IMR-90 (cell line): ENCODE results near the gene FRMD4B. TPM values are rescaled to one million over a fixed set of nuclear protein-coding genes. Genes with fewer than 3 reads are reported as not detected.

Source experiments
- ATAC-seq: fragments of 200-7000 bp; cut with Tn5 transposase; 2 replicates; pipeline ENCODE4 v1.9.1; 2020; ENCODE audit warnings: low read depth, mild to moderate bottlenecking, moderate library complexity
- BruUV-seq: library from RNA; stranded (reverse); fragments of 400-500 nt; replicated peaks from 2 replicates; lab custom pipeline; 2021; lab: Mats Ljungman, UMichigan
- CTCF ChIA-PET: fragments of 300-600 bp; formaldehyde crosslinking; extraction: SDS; loops from one replicate; lab custom pipeline; 2021; ENCODE audit warnings: antibody characterized with exemption; lab: Yijun Ruan, JAX
- POLR2A ChIA-PET: fragments of 300-600 bp; sonication (Branson Sonifier 250); formaldehyde crosslinking; loops from one replicate; lab custom pipeline; 2022; ENCODE audit warnings: antibody characterized with exemption; ENCODE audit not compliant: unreplicated experiment; lab: Charles Lee
- DNase-seq: peaks from one replicate; pipeline ENCODE4 v3.0.0; 2013
- H2AFZ ChIP-seq: replicated peaks from 2 replicates; pipeline ENCODE3; 2013; ENCODE audit warnings: low read length, mild to moderate bottlenecking; ENCODE audit not compliant: poor library complexity
- H2AK5ac ChIP-seq: 2 replicates; pipeline ENCODE4 v1.6.1; 2013; ENCODE audit warnings: low read depth, low read length, inconsistent platforms
- H2AK9ac ChIP-seq: replicated peaks from 2 replicates; pipeline ENCODE3; 2013; ENCODE audit warnings: mild to moderate bottlenecking, low read depth, low read length, moderate library complexity; ENCODE audit not compliant: poor library complexity
- H2BK120ac ChIP-seq: 2 replicates; pipeline ENCODE4 v1.6.1; 2013; ENCODE audit warnings: low read depth, low read length, inconsistent platforms
- H2BK15ac ChIP-seq: 3 replicates; pipeline ENCODE4 v1.6.1; 2013; ENCODE audit warnings: low read depth, low read length, inconsistent platforms
- H2BK20ac ChIP-seq: 2 replicates; pipeline ENCODE4 v1.6.1; 2013; ENCODE audit warnings: low read depth, mild to moderate bottlenecking, inconsistent platforms, low read length, moderate library complexity
- H2BK5ac ChIP-seq: 2 replicates; pipeline ENCODE4 v1.6.1; 2013; ENCODE audit warnings: mild to moderate bottlenecking, low read depth, low read length, inconsistent platforms; ENCODE audit not compliant: poor library complexity, severe bottlenecking
- H3K14ac ChIP-seq: replicated peaks from 2 replicates; pipeline ENCODE4 v1.6.1; 2013; ENCODE audit warnings: low read depth, low read length, inconsistent platforms
- H3K18ac ChIP-seq: 2 replicates; pipeline ENCODE4 v1.6.1; 2013; ENCODE audit warnings: low read depth, low read length, control low read depth
- H3K23ac ChIP-seq: 2 replicates; pipeline ENCODE4 v1.6.1; 2013; ENCODE audit warnings: low read depth, low read length, inconsistent platforms
- H3K27ac ChIP-seq: 2 replicates; pipeline ENCODE4 v1.5.1; 2013; ENCODE audit warnings: mild to moderate bottlenecking, control low read depth, low read length; ENCODE audit not compliant: insufficient read depth
- H3K27me3 ChIP-seq: 2 replicates; pipeline ENCODE4 v1.6.1; 2013; ENCODE audit warnings: low read length; ENCODE audit not compliant: control insufficient read depth, insufficient read depth
- H3K36me3 ChIP-seq: 2 replicates; pipeline ENCODE4 v1.6.1; 2013; ENCODE audit warnings: low read length, mixed read lengths; ENCODE audit not compliant: control insufficient read depth, insufficient read depth
- H3K4ac ChIP-seq: 2 replicates; pipeline ENCODE4 v1.6.1; 2013; ENCODE audit warnings: low read depth, low read length, inconsistent platforms
- H3K4me1 ChIP-seq: 2 replicates; pipeline ENCODE4 v1.6.1; 2013; ENCODE audit warnings: low read length, mixed read lengths; ENCODE audit not compliant: control insufficient read depth, insufficient read depth
- H3K4me2 ChIP-seq: 2 replicates; pipeline ENCODE4 v1.6.1; 2013; ENCODE audit warnings: low read depth, mild to moderate bottlenecking, control low read depth, low read length, moderate library complexity
- H3K4me3 ChIP-seq: 2 replicates; pipeline ENCODE4 v1.5.1; 2013; ENCODE audit warnings: low read depth, mild to moderate bottlenecking, control low read depth, low read length, moderate library complexity; ENCODE audit not compliant: insufficient read depth
- H3K56ac ChIP-seq: 2 replicates; pipeline ENCODE4 v1.6.1; 2013; ENCODE audit warnings: low read length, inconsistent platforms; ENCODE audit not compliant: insufficient read depth; ENCODE audit errors: extremely low read depth
- H3K79me1 ChIP-seq, 2 experiments: 2 replicates each; pipeline ENCODE4 v1.6.1; 2013; ENCODE audit warnings: low read length in 2 of 2, inconsistent platforms in 1 of 2, low read depth in 1 of 2
- H3K9ac ChIP-seq: 2 replicates; pipeline ENCODE4 v1.6.1; 2013; ENCODE audit warnings: low read depth, low read length, control low read depth
- H3K9me1 ChIP-seq: 2 replicates; pipeline ENCODE4 v1.6.1; 2013; ENCODE audit warnings: low read length, inconsistent platforms; ENCODE audit not compliant: insufficient read depth
- H3K9me3 ChIP-seq: 2 replicates; pipeline ENCODE4 v1.6.1; 2013; ENCODE audit warnings: low read length; ENCODE audit not compliant: control insufficient read depth, insufficient read depth
- H4K20me1 ChIP-seq: 2 replicates; pipeline ENCODE4 v1.6.1; 2013; ENCODE audit warnings: low read length, inconsistent platforms; ENCODE audit not compliant: insufficient read depth
- H4K5ac ChIP-seq: 2 replicates; pipeline ENCODE4 v1.6.1; 2013; ENCODE audit warnings: mild to moderate bottlenecking, low read depth, low read length, control low read depth
- H4K8ac ChIP-seq, 2 experiments: 2 replicates each; pipeline ENCODE4 v1.6.1; 2013; ENCODE audit warnings: low read depth in 2 of 2, low read length in 2 of 2, control low read depth in 1 of 2, inconsistent platforms in 1 of 2
- H4K91ac ChIP-seq: 2 replicates; pipeline ENCODE4 v1.6.1; 2013; ENCODE audit warnings: low read depth, low read length, inconsistent platforms; ENCODE audit not compliant: insufficient read depth
- BHLHE40 ChIP-seq: fragments of 150-350 bp; IDR thresholded peaks from 2 replicates; pipeline ENCODE4 v1.6.1; 2016; ENCODE audit warnings: mild to moderate bottlenecking, low read depth, low read length
- CEBPB ChIP-seq: IDR thresholded peaks from 2 replicates; pipeline ENCODE4 v1.6.1; 2012; ENCODE audit warnings: low read depth, low read length, improper control_type of control experiment
- CHD1 ChIP-seq: IDR thresholded peaks from 2 replicates; pipeline ENCODE4 v1.6.1; 2012; ENCODE audit warnings: low read depth, low read length, improper control_type of control experiment
- MAFK ChIP-seq: IDR thresholded peaks from 2 replicates; pipeline ENCODE4 v1.6.1; 2012; ENCODE audit warnings: low read depth, low read length, improper control_type of control experiment
- MXI1 ChIP-seq: IDR thresholded peaks from 2 replicates; pipeline ENCODE4 v1.6.1; 2012; ENCODE audit warnings: low read depth, mild to moderate bottlenecking, low read length, moderate library complexity, borderline replicate concordance
- POLR2A ChIP-seq: IDR thresholded peaks from 2 replicates; pipeline ENCODE4 v1.6.1; 2012; ENCODE audit warnings: mild to moderate bottlenecking, low read depth, low read length
- WGBS, 2 experiments: methylation state at CpG; one replicate each; pipeline versions ENCODE4 v1.1.5 to v1.1.7; 2013; ENCODE audit warnings: missing lambda C conversion rate in 2 of 2; ENCODE audit not compliant: insufficient read length in 1 of 2; ENCODE audit errors: extremely low coverage in 2 of 2; 5-methylcytosine and 5-hydroxymethylcytosine counted together
- dilution Hi-C: fragments of 300-500 bp; cut with HindIII; formaldehyde crosslinking; loops from one replicate; pipeline ENCODE4 v1.14.3; 2018; ENCODE audit warnings: low sequenced_read_pairs; ENCODE audit not compliant: unreplicated experiment
- in situ Hi-C: fragments of 300-500 bp; cut with MboI; formaldehyde crosslinking; loops from 3 replicates; pipeline ENCODE4 v1.14.3; 2019; ENCODE audit warnings: low sequenced_read_pairs, inconsistent platforms, mixed read lengths
- intact Hi-C: fragments of 100-400 bp; cut with micrococcal nuclease; formaldehyde crosslinking; loops from 2 replicates; pipeline ENCODE4 v1.10.0; 2022
- polyA plus RNA-seq, 3 experiments: library from polyadenylated mRNA; depleted of rRNA; stranded (reverse); fragments of >200 nt; gene quantifications; 2 replicates each; pipeline ENCODE4 v1.2.3, GENCODE V29; 2012; ENCODE audit warnings: low replicate concordance in 1 of 3
- total RNA-seq: library from RNA; depleted of rRNA; stranded (reverse); fragments of >200 nt; gene quantifications from 2 replicates; pipeline ENCODE4 v1.2.3, GENCODE V29; 2012
- TF ChIP-seq, protein P1 (sequence below): fragments of 150-350 bp; IDR thresholded peaks from 2 replicates; pipeline ENCODE4 v1.6.1; 2017; ENCODE audit warnings: mild to moderate bottlenecking, antibody characterized with exemption, low read length, low read depth
- TF ChIP-seq, protein P2 (sequence below): fragments of 150-350 bp; IDR thresholded peaks from 2 replicates; pipeline ENCODE4 v1.6.1; 2016; ENCODE audit warnings: low read depth, mild to moderate bottlenecking, low read length, moderate library complexity, borderline replicate concordance

FRMD4B gene
- total and polyA plus RNA-seq, 2 of the 4 experiments (the other 2 are of a cell fraction) = 0.14 to 0.36 TPM

DNA sequence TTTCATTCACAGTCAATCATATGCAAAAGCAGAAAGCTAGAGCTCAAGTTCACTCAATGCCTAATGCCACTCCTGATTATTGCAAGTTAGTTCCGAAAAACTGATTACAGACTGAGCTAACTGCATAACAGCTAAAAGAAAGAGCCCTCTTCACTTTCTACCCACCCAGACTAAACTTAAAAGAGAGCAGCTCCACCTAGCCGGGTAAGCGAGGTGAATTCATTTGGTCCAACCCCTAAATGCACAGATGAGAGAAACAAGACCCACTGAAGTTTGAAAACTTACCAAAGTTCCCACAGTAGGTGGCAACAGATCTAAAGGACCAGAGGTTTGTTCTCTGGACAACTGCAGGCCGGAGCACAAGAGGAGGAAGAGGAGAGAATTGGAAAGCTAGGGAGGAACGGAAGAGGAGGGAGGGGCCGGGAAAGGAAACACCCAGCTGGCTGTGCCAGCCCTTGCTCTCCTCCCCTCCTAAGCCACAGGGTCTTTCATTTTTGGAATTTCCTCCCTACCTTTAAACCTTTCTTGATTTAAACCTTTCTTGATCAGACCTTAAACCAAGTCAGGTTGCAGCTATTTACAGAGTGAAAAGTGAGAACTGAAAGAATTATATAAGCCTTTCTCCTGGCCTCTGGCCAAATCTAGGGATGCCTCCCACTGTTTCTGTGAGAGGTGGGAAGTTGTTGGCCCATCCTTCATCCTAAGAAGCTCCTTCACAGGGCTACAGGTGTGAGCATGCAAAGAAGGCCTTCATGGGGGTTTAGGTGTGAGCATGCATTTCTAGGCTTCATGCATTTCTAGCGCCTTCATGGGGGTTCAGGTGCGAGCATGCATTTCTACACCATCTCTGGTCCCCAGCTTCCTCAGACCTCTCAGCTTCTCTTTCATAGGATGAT, 148.8 kb downstream of the FRMD4B start (continued):
- TF ChIP-seq CEBPB = no peak

DNA sequence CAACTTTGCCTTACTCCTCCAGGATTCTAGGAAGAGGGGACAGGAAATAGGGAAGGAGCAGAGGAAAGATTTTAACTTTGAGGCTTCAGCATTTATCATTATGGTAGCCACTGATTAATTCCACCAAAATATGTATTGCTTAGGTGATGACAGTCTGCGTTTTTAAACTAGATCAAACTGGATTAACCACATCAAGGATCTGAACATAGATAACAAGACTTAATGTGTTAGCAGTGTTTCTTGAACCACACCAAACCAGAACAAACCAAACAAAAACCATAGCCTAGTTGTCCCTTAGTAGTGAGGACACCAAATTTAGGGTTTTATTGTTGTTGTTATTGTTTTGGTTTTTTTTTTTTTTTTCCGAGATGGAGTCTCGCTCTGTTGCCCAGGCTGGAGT, 150.0 kb downstream of the FRMD4B start:
- DNase-seq (no peak), ATAC-seq (no peak)
- Histone ChIP-seq H3K9ac (no peak overlapping the region), H3K14ac (no peak overlapping the region), H3K4ac (no peak overlapping the region), H2BK15ac (no peak overlapping the region), H3K27ac (no peak overlapping the region), H3K36me3 (no peaks in the 10 kb centered on the region), H3K18ac (no peak overlapping the region), H4K5ac (no peak overlapping the region), H2BK5ac (no peak overlapping the region), H3K9me1 (no peaks in the 10 kb centered on the region), H3K4me1 (no peaks in the 10 kb centered on the region), H4K8ac (no peak overlapping the region), H3K4me2 (no peak overlapping the region), H2BK20ac (no peak overlapping the region), H4K91ac (no peak overlapping the region), H3K27me3 (peaks cover 37% of the 10 kb centered on the region), H2BK120ac (no peak overlapping the region), H3K9me3 (no peaks in the 10 kb centered on the region), H3K4me3 (no peak overlapping the region), H2AK9ac (no peak overlapping the region), H3K79me1 (no peaks in the 10 kb centered on the region), H2AFZ (no peak overlapping the region), H3K56ac (no peak overlapping the region), H4K20me1 (no peaks in the 10 kb centered on the region), H3K23ac (no peak overlapping the region), H2AK5ac (no peak overlapping the region)
- in situ Hi-C loops (no loop called here), dilution Hi-C loops (no loop called here), intact Hi-C loops (no loop called here)
- no CpG with 5 or more reads among the region's 3 CpGs for WGBS, 2 experiments
- no TSS peak for BruUV-seq
- TF ChIP-seq MXI1 = no peak
- TF ChIP-seq, protein P1, sequence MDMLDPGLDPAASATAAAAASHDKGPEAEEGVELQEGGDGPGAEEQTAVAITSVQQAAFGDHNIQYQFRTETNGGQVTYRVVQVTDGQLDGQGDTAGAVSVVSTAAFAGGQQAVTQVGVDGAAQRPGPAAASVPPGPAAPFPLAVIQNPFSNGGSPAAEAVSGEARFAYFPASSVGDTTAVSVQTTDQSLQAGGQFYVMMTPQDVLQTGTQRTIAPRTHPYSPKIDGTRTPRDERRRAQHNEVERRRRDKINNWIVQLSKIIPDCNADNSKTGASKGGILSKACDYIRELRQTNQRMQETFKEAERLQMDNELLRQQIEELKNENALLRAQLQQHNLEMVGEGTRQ = no peak
- TF ChIP-seq POLR2A = no peak
- TF ChIP-seq CHD1 = no peak
- TF ChIP-seq, protein P2, sequence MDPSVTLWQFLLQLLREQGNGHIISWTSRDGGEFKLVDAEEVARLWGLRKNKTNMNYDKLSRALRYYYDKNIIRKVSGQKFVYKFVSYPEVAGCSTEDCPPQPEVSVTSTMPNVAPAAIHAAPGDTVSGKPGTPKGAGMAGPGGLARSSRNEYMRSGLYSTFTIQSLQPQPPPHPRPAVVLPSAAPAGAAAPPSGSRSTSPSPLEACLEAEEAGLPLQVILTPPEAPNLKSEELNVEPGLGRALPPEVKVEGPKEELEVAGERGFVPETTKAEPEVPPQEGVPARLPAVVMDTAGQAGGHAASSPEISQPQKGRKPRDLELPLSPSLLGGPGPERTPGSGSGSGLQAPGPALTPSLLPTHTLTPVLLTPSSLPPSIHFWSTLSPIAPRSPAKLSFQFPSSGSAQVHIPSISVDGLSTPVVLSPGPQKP = no peak
- no peak for TF ChIP-seq BHLHE40
- no peak for TF ChIP-seq MAFK
- POLR2A ChIA-PET = interaction anchor here (0.7 kb wide), 1 partner anchor 23 kb away, joined by 4 read pairs; no protein-coding TSS in a partner anchor
- CTCF ChIA-PET = no interaction called here
